Left lung (tissue), 10 donors: ENCODE measurements around the gene CLASRP. TPM values are rescaled to one million over a fixed set of nuclear protein-coding genes. Genes with fewer than 3 reads are reported as not detected.

Experiments used
- ATAC-seq: fragments of 200-7000 bp; cut with Tn5 transposase; one replicate; pipeline ENCODE4 v1.9.1; 2020; ENCODE audit warnings: moderate library complexity
- DNase-seq, 4 donors: peaks; one replicate each; pipeline ENCODE4 v3.0.0-alpha.2; 2013 to 2020
- H3K27ac ChIP-seq, 2 donors: fragments of 200-600 bp; sonication (generic) in 1 of 2; one replicate each; pipeline versions ENCODE4 v1.5.0 to v1.8.0; 2020 to 2021
- H3K27me3 ChIP-seq, 2 donors: fragments of 200-600 bp; sonication (generic) in 1 of 2; one replicate each; pipeline versions ENCODE4 v1.5.0 to v1.8.0; 2020 to 2021
- H3K36me3 ChIP-seq, 2 donors: fragments of 200-600 bp; sonication (generic) in 1 of 2; one replicate each; pipeline versions ENCODE4 v1.5.0 to v1.8.0; 2020 to 2021
- H3K4me1 ChIP-seq, 2 donors: fragments of 200-600 bp; one replicate each; pipeline ENCODE4 v1.8.0; 2021
- H3K4me3 ChIP-seq, 2 donors: fragments of 200-600 bp; sonication (generic) in 1 of 2; one replicate each; pipeline versions ENCODE4 v1.5.0 to v1.8.0; 2020 to 2021; ENCODE audit warnings: mild to moderate bottlenecking in 1 of 2
- H3K9me3 ChIP-seq, 2 donors: fragments of 200-600 bp; sonication (generic) in 1 of 2; one replicate each; pipeline versions ENCODE4 v1.5.0 to v1.8.0; 2020 to 2021
- intact Hi-C, 2 donors: fragments of 100-400 bp; cut with DNase I; formaldehyde crosslinking; loops; one replicate each; pipeline versions ENCODE4 v1.11.2 to v1.14.2; 2022
- polyA plus RNA-seq, 6 donors: library from polyadenylated mRNA; unstranded; fragments of 120-200 nt; gene quantifications; one replicate each; pipeline ENCODE4 v1.2.1, GENCODE V29; 2013; ENCODE audit not compliant: insufficient read length in 6 of 6
- total RNA-seq, 2 donors: library from RNA; stranded (reverse); fragmentation: NEBNext Ultra II Directional; extraction: Animal tissue kit (Norgen Biotek cat#: 25700); gene quantifications; one replicate each; pipeline ENCODE4 v1.2.1, GENCODE V29; 2021
- TF ChIP-seq, protein P1 (sequence below), 2 donors: fragments of 200-600 bp; sonication (generic) in 1 of 2; IDR thresholded peaks; one replicate each; pipeline versions ENCODE4 v1.5.0 to v1.8.0; 2021; ENCODE audit warnings: antibody characterized with exemption in 2 of 2
- donor health status: DM: no; HTN: yes; CAD: no.
- donor health status: DM: no; HTN: no; CAD: no.

CLASRP gene
- total and polyA plus RNA-seq, 8 donors, result 62.9 to 95.3 (median 81.7) TPM

DNA sequence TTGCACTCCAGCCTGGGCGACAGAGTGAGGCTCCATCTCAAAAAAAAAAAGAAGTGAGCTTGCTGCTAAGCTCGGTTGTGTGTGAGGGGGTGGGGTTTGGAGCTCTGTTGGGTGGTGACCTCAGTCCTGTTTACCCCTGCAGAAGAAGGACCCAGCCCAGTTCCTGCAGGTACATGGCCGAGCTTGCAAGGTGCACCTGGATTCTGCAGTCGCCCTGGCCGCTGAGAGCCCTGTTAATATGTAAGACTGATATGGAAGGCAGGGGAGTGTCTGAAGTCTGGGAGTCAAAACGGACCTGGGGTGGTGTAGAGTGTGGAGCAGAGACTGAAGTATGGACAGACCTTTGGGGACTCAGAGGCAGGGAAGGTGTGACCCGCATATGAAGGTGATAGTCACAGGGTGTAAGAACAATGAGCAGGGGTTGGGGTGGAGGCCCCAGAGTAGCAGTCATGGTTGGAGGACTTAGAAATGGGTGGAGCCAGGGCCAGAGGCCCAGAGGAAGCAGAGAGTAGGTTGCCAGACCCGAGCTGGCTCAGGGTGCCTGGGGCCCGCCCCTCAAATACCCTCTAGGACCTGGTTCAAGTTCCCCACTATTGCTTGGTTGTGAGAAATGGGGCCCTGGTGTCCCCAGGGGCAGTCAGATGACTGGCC lies 13.2 kb downstream of the CLASRP start:
- TF ChIP-seq, protein P1, sequence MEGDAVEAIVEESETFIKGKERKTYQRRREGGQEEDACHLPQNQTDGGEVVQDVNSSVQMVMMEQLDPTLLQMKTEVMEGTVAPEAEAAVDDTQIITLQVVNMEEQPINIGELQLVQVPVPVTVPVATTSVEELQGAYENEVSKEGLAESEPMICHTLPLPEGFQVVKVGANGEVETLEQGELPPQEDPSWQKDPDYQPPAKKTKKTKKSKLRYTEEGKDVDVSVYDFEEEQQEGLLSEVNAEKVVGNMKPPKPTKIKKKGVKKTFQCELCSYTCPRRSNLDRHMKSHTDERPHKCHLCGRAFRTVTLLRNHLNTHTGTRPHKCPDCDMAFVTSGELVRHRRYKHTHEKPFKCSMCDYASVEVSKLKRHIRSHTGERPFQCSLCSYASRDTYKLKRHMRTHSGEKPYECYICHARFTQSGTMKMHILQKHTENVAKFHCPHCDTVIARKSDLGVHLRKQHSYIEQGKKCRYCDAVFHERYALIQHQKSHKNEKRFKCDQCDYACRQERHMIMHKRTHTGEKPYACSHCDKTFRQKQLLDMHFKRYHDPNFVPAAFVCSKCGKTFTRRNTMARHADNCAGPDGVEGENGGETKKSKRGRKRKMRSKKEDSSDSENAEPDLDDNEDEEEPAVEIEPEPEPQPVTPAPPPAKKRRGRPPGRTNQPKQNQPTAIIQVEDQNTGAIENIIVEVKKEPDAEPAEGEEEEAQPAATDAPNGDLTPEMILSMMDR (IDR thresholded peaks at IDR 0.05), result no peak
- Histone ChIP-seq H3K9me3 (no peaks in the 10 kb centered on the region), H3K4me1 (peaks cover 0 to 17% of the 10 kb centered on the region in 2 donors), H3K27ac (no peak overlapping the region), H3K36me3 (peaks cover 0 to 66% of the 10 kb centered on the region in 2 donors), H3K4me3 (no peak overlapping the region), H3K27me3 (no peaks in the 10 kb centered on the region)
- intact Hi-C loops, result no loop called here
- no peak for DNase-seq
- no peak for ATAC-seq

DNA sequence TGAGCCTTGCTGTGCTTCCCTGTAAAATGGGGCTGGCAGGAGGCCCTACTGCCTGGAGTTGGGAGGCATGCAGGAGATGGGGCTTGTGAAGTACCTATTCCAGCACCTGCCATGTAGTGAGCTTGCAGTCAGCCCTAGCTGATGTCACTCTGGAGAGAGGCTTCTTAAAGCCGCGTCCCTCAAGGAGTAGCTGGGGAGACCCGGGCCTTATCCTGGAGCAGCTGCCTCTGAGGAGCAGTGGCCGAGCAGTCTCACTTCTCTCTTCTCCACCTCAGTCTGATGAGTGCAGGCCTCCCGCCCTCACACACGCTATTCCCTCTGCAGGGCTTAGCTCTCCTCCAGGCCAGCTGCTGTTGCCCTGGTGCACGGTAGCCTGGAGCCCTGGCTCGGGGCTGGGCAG lies 18.0 kb downstream of the CLASRP start:
- TF ChIP-seq, protein P1 (IDR thresholded peaks at IDR 0.05), result no peak
- intact Hi-C loops, result no loop called here
- no peaks in the 10 kb centered on the region for H3K9me3 ChIP-seq
- H3K27ac ChIP-seq, result no peak overlapping the region
- no peaks in the 10 kb centered on the region for H3K27me3 ChIP-seq
- DNase-seq, result no peak
- ATAC-seq, result no peak
- peaks cover 0 to 100% of the 10 kb centered on the region in 2 donors for H3K36me3 ChIP-seq
- no peak overlapping the region for H3K4me3 ChIP-seq
- no peaks in the 10 kb centered on the region for H3K4me1 ChIP-seq

DNA sequence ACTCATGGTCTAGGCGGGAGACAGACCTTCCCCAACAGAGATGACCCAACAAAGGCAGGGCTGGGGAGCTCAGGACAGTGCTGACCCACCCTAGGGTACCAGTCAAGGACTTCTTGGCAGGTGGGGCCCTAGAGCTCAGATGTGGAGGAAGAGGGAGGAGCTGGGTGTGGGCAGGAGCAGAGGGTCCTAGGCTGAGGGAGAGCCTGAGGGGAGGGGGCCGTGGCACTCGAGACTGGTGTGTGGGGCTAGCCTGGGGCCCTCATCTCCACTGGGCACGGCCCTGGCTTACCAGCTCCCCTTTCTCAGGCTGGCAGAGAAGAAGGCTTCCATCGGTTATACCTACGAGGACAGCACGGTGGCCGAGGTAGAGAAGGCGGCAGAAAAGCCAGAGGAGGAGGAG lies 18.6 kb downstream of the CLASRP start:
- Histone ChIP-seq H3K36me3 (peaks cover 0 to 100% of the 10 kb centered on the region in 2 donors), H3K27ac (no peak overlapping the region), H3K4me3 (no peak overlapping the region), H3K4me1 (no peaks in the 10 kb centered on the region), H3K27me3 (no peaks in the 10 kb centered on the region), H3K9me3 (no peaks in the 10 kb centered on the region)
- no peak for DNase-seq
- ATAC-seq, result no peak
- TF ChIP-seq, protein P1 (IDR thresholded peaks at IDR 0.05), result no peak
- intact Hi-C loops, result no loop called here

DNA sequence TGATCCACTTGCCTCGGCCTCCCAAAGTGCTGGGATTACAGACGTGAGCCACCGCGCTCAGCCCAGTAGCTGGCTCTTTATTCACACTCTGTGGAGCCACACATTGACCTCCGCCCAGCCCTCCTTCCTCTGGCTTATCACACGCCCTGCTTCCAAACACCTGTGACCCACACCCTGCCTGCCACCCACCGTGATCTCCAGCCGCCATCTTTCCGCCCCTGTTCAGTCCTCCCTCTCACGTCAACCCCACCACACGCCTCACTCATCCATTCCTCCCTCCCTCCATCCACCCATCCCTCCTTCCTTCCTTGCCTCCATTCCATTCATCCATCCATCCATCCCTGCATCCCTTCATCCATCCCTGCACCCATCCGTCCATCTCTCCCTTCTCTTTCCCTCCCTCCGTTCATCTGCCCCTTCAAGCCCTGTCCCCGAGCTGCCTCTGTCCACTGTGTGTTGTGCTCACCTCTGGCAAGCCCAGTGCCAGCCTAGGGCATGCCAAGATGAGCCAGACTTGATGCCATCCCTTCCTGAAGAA lies 19.8 kb downstream of the CLASRP start:
- Histone ChIP-seq H3K36me3 (peaks cover 0 to 100% of the 10 kb centered on the region in 2 donors), H3K27me3 (no peaks in the 10 kb centered on the region), H3K9me3 (no peaks in the 10 kb centered on the region), H3K27ac (no peak overlapping the region), H3K4me1 (no peaks in the 10 kb centered on the region), H3K4me3 (no peak overlapping the region)
- TF ChIP-seq, protein P1 (IDR thresholded peaks at IDR 0.05), result no peak
- ATAC-seq (no peak), DNase-seq (no peak)
- intact Hi-C loops, result no loop called here

DNA sequence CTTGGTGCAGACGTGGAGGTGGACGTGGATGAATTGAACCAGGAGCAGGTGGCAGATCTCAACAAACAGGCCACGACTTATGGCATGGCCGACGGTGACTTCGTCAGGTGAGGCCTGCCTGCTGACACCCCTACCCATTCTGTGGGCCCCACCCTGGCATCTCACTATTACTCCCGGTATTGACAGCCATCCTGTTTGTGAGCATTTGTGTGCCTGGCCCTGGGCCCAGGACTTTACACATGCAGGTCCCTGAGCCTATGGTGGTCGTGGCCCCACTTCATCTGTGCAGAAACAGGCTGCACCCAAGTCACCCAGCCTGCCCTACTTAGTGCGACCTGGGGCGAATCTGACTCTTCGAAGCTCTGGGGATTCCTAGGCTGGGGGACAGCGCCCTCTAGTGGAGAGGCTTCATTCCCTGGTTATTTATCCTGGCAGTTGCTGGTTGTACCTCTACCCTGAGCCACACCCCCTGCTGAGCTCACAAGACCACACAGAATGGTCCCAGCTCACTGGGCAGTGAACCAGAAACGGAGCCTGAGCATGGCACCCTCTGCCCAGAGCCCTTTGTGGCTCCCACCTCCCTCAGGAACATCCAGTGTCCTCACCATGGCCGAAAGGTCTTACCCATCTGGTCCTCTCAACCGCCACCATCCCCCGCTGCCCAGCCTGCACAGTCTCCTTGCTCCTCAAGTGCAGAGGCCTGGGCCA lies 20.6 kb downstream of the CLASRP start:
- Histone ChIP-seq H3K27me3 (no peaks in the 10 kb centered on the region), H3K4me3 (no peak overlapping the region), H3K9me3 (no peaks in the 10 kb centered on the region), H3K4me1 (no peaks in the 10 kb centered on the region), H3K27ac (no peak overlapping the region), H3K36me3 (peaks cover 0 to 100% of the 10 kb centered on the region in 2 donors)
- intact Hi-C loops, result no loop called here
- peak; percentile 87 for ATAC-seq
- TF ChIP-seq, protein P1 (IDR thresholded peaks at IDR 0.05), result peak; percentile 74 to 81
- peak in 2 of 4 donors; percentile 51 to 53 for DNase-seq
